Measurements from ENCODE around the gene IGHMBP2.

Gene IGHMBP2

GRCh38 chr11:68892576-68892975, 11.1 kb upstream of the IGHMBP2 start:
- H3K9me3 ChIP-seq (replicated peaks; ENCODE audit: low read length), result no peaks in the 10 kb centered on the region

GRCh38 chr11:68893282-68893681, 10.4 kb upstream of the IGHMBP2 start:
- Histone ChIP-seq H3K4me3 (ENCODE audit: low read length) (no peak overlapping the region), H3K9me3 (replicated peaks; ENCODE audit: low read length) (no peaks in the 10 kb centered on the region), H3K27me3 (ENCODE audit: control insufficient read depth, insufficient read depth, low read length) (no peaks in the 10 kb centered on the region), H3K4me1 (ENCODE audit: control insufficient read depth, insufficient read depth, low read length) (peaks cover 18% of the 10 kb centered on the region), H3K9ac (ENCODE audit: low read depth, low read length) (no peak overlapping the region), H3K4me2 (ENCODE audit: low read length) (no peak overlapping the region), H3K36me3 (ENCODE audit: insufficient read depth, low read length) (peaks cover 50% of the 10 kb centered on the region)

More at GRCh38 chr11:68892576-68892975, 11.1 kb upstream of the IGHMBP2 start:
- Histone ChIP-seq H3K4me1 (ENCODE audit: control insufficient read depth, insufficient read depth, low read length) (peaks cover 18% of the 10 kb centered on the region), H3K4me3 (ENCODE audit: low read length) (no peak overlapping the region), H3K4me2 (ENCODE audit: low read length) (no peak overlapping the region), H3K27me3 (ENCODE audit: control insufficient read depth, insufficient read depth, low read length) (no peaks in the 10 kb centered on the region), H3K36me3 (ENCODE audit: insufficient read depth, low read length) (peaks cover 44% of the 10 kb centered on the region), H3K9ac (ENCODE audit: low read depth, low read length) (no peak overlapping the region)

- no peak overlapping the region for H3K4me2 ChIP-seq (ENCODE audit: low read length)
- H3K4me3 ChIP-seq (ENCODE audit: low read length), result no peak overlapping the region
- H3K27me3 ChIP-seq (ENCODE audit: control insufficient read depth, insufficient read depth, low read length), result no peaks in the 10 kb centered on the region
- peaks cover 6% of the 10 kb centered on the region for H3K4me1 ChIP-seq (ENCODE audit: control insufficient read depth, insufficient read depth, low read length)
- no peak overlapping the region for H3K9ac ChIP-seq (ENCODE audit: low read depth, low read length)
- H3K9me3 ChIP-seq (replicated peaks; ENCODE audit: low read length), result no peaks in the 10 kb centered on the region
- H3K36me3 ChIP-seq (ENCODE audit: insufficient read depth, low read length), result peaks cover 53% of the 10 kb centered on the region
These were observed 7.3 kb upstream of the IGHMBP2 start for GRCh38 chr11:68896171-68896959.

- peaks cover 48% of the 10 kb centered on the region for H3K36me3 ChIP-seq (ENCODE audit: insufficient read depth, low read length)
- H3K27me3 ChIP-seq (ENCODE audit: control insufficient read depth, insufficient read depth, low read length), result no peaks in the 10 kb centered on the region
- no peak overlapping the region for H3K9ac ChIP-seq (ENCODE audit: low read depth, low read length)
- H3K4me2 ChIP-seq (ENCODE audit: low read length), result no peak overlapping the region
- H3K9me3 ChIP-seq (replicated peaks; ENCODE audit: low read length), result no peaks in the 10 kb centered on the region
- peaks cover under 1% of the 10 kb centered on the region for H3K4me1 ChIP-seq (ENCODE audit: control insufficient read depth, insufficient read depth, low read length)
- H3K4me3 ChIP-seq (ENCODE audit: low read length), result no peak overlapping the region
These were observed 6.2 kb upstream of the IGHMBP2 start for GRCh38 chr11:68897441-68897840.

- H3K4me3 ChIP-seq (ENCODE audit: low read length), result no peak overlapping the region
- H3K4me1 ChIP-seq (ENCODE audit: control insufficient read depth, insufficient read depth, low read length), result peaks cover 15% of the 10 kb centered on the region
- peaks cover 28% of the 10 kb centered on the region for H3K36me3 ChIP-seq (ENCODE audit: insufficient read depth, low read length)
- H3K27me3 ChIP-seq (ENCODE audit: control insufficient read depth, insufficient read depth, low read length), result no peaks in the 10 kb centered on the region
- H3K9ac ChIP-seq (ENCODE audit: low read depth, low read length), result no peak overlapping the region
- H3K4me2 ChIP-seq (ENCODE audit: low read length), result no peak overlapping the region
- H3K9me3 ChIP-seq (replicated peaks; ENCODE audit: low read length), result no peaks in the 10 kb centered on the region
These were observed 2.8 kb upstream of the IGHMBP2 start for GRCh38 chr11:68900835-68901381.

GRCh38 chr11:68904248-68904847, 657 bp downstream of the IGHMBP2 start:
- Histone ChIP-seq H3K9ac (ENCODE audit: low read depth, low read length) (peak overlapping the region; percentile 94), H3K4me2 (ENCODE audit: low read length) (peak overlapping the region; percentile 87), H3K4me1 (ENCODE audit: control insufficient read depth, insufficient read depth, low read length) (peaks cover 15% of the 10 kb centered on the region), H3K27me3 (ENCODE audit: control insufficient read depth, insufficient read depth, low read length) (no peaks in the 10 kb centered on the region), H3K36me3 (ENCODE audit: insufficient read depth, low read length) (peaks cover 16% of the 10 kb centered on the region), H3K4me3 (ENCODE audit: low read length) (peak overlapping the region; percentile 97), H3K9me3 (replicated peaks; ENCODE audit: low read length) (no peaks in the 10 kb centered on the region)

- Histone ChIP-seq H3K9ac (ENCODE audit: low read depth, low read length) (peak overlapping the region; percentile 94), H3K4me1 (ENCODE audit: control insufficient read depth, insufficient read depth, low read length) (peaks cover 15% of the 10 kb centered on the region), H3K4me3 (ENCODE audit: low read length) (peak overlapping the region; percentile 97), H3K9me3 (replicated peaks; ENCODE audit: low read length) (no peaks in the 10 kb centered on the region), H3K36me3 (ENCODE audit: insufficient read depth, low read length) (peaks cover 21% of the 10 kb centered on the region), H3K27me3 (ENCODE audit: control insufficient read depth, insufficient read depth, low read length) (no peaks in the 10 kb centered on the region), H3K4me2 (ENCODE audit: low read length) (peak overlapping the region; percentile 87)
These were observed 2.0 kb downstream of the IGHMBP2 start for GRCh38 chr11:68905421-68906360.

- Histone ChIP-seq H3K9me3 (replicated peaks; ENCODE audit: low read length) (no peaks in the 10 kb centered on the region), H3K4me2 (ENCODE audit: low read length) (no peak overlapping the region), H3K4me1 (ENCODE audit: control insufficient read depth, insufficient read depth, low read length) (peaks cover 16% of the 10 kb centered on the region), H3K27me3 (ENCODE audit: control insufficient read depth, insufficient read depth, low read length) (no peaks in the 10 kb centered on the region), H3K36me3 (ENCODE audit: insufficient read depth, low read length) (peaks cover 36% of the 10 kb centered on the region), H3K9ac (ENCODE audit: low read depth, low read length) (no peak overlapping the region), H3K4me3 (ENCODE audit: low read length) (no peak overlapping the region)
These were observed 4.6 kb downstream of the IGHMBP2 start for GRCh38 chr11:68908273-68908672.

- Histone ChIP-seq H3K9ac (ENCODE audit: low read depth, low read length) (no peak overlapping the region), H3K4me3 (ENCODE audit: low read length) (no peak overlapping the region), H3K4me1 (ENCODE audit: control insufficient read depth, insufficient read depth, low read length) (peaks cover 8% of the 10 kb centered on the region), H3K4me2 (ENCODE audit: low read length) (no peak overlapping the region), H3K9me3 (replicated peaks; ENCODE audit: low read length) (no peaks in the 10 kb centered on the region), H3K27me3 (ENCODE audit: control insufficient read depth, insufficient read depth, low read length) (no peaks in the 10 kb centered on the region), H3K36me3 (ENCODE audit: insufficient read depth, low read length) (peaks cover 52% of the 10 kb centered on the region)
These were observed 7.3 kb downstream of the IGHMBP2 start for GRCh38 chr11:68910965-68911364.

GRCh38 chr11:68911731-68912130, 8.0 kb downstream of the IGHMBP2 start:
- H3K9me3 ChIP-seq (replicated peaks; ENCODE audit: low read length), result no peaks in the 10 kb centered on the region
- H3K9ac ChIP-seq (ENCODE audit: low read depth, low read length), result no peak overlapping the region
- H3K4me1 ChIP-seq (ENCODE audit: control insufficient read depth, insufficient read depth, low read length), result peaks cover 8% of the 10 kb centered on the region
- H3K4me2 ChIP-seq (ENCODE audit: low read length), result no peak overlapping the region
- H3K4me3 ChIP-seq (ENCODE audit: low read length), result no peak overlapping the region
- peaks cover 59% of the 10 kb centered on the region for H3K36me3 ChIP-seq (ENCODE audit: insufficient read depth, low read length)
- H3K27me3 ChIP-seq (ENCODE audit: control insufficient read depth, insufficient read depth, low read length), result no peaks in the 10 kb centered on the region

GRCh38 chr11:68912254-68912653, 8.6 kb downstream of the IGHMBP2 start:
- H3K9ac ChIP-seq (ENCODE audit: low read depth, low read length), result no peak overlapping the region
- H3K27me3 ChIP-seq (ENCODE audit: control insufficient read depth, insufficient read depth, low read length), result no peaks in the 10 kb centered on the region
- no peak overlapping the region for H3K4me3 ChIP-seq (ENCODE audit: low read length)
- H3K36me3 ChIP-seq (ENCODE audit: insufficient read depth, low read length), result peaks cover 58% of the 10 kb centered on the region
- no peaks in the 10 kb centered on the region for H3K9me3 ChIP-seq (replicated peaks; ENCODE audit: low read length)
- H3K4me2 ChIP-seq (ENCODE audit: low read length), result no peak overlapping the region
- H3K4me1 ChIP-seq (ENCODE audit: control insufficient read depth, insufficient read depth, low read length), result peaks cover 8% of the 10 kb centered on the region

Data from skeletal muscle satellite cell (primary cell).